A549 treated with Mapracorat at 1 μM for 4 hours (cell line): Measurements from ENCODE around the gene KRTAP19-6. TPM values are rescaled to one million over a fixed set of nuclear protein-coding genes. Genes with fewer than 3 reads are reported as not detected.

Experiments used
- total RNA-seq: library from RNA; stranded (reverse); fragments of 200-300 nt; extraction: Qiagen RNA extraction; gene quantifications from 5 replicates; pipeline ENCODE4 v1.2.3, GENCODE V29; 2022

KRTAP19-6 gene, protein sequence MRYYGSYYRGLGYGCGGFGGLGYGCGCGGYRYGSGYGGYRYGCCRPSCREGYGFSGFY
- not detected in 5 replicates for total RNA-seq

DNA sequence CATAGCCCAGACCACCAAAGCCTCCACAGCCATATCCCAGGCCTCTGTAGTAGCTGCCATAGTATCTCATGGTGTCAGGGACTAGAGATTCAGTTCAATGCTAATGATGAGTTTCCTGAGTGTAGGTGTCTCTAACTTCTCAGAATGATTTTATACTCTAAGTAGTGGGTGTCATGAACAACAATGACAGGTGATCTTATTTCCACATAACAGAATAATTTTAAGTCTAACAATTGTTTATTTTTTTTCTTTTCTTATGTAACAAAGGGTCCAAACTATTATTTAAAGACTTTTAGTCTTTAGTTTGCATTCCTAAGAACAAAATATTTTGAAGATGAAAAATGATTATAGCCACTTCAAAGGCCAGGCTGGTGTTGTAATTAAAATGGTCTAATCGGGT is at the start of gene KRTAP19-6:
TSS of gene KRTAP19-6 (minus strand) at position 101 of the 400 bp plus-strand sequence. CDS start at position 70, 31 bp downstream.

DNA sequence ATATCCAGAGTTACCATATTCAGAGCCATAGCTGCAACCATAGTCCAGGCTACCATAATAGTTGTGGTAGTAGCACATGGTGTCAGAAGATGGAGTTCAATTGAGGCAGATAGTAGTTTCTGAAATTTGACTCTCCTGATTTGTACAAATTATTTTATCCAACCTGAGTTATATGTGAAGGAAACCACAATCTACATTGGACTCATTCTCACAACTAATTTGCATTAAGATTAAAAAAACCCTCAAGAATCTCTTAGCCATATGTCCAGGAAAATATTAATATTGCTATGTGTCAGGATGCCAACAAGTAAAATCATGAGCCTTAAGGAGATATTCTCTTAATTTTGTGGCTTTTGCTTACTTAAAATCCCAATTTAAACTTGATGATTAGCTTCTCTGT is 48.6 kb upstream of the KRTAP19-6 start, which contains the start of gene KRTAP22-2:
TSS of gene KRTAP22-2 (minus strand) at position 101 of the 400 bp plus-strand sequence.

DNA sequence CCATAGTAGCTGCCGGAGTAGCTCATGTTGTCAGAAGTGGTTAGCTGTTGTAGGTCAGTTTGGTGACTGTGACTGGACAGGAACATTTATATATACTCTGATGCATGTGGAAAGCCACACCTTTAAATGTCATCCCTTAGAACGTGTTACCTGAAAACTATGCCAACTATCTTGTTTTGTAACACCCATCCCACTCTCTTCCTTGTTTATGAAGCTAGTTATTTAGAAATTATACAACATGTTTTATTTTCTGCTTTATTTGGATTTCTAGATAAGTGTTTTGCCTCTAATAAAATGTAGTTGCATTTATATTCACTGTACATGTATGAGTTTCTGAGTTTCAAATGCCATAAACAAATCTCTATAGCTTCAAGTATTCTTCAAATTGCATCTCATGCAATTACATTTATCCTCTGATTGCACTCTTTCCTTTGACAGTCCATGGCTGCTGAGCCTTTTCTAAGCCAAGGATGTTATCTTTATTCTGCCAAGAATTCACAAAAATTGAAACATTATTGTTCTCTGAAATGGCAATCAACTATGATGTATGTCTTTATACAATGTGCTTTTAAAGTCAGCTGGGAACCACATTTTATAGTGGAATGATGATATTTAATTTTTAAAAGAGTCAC is 19.7 kb upstream of the KRTAP19-6 start, which contains the start of gene KRTAP19-7:
TSS of gene KRTAP19-7 (minus strand) at position 51 of the 632 bp plus-strand sequence. CDS start at position 26, 25 bp downstream.

DNA sequence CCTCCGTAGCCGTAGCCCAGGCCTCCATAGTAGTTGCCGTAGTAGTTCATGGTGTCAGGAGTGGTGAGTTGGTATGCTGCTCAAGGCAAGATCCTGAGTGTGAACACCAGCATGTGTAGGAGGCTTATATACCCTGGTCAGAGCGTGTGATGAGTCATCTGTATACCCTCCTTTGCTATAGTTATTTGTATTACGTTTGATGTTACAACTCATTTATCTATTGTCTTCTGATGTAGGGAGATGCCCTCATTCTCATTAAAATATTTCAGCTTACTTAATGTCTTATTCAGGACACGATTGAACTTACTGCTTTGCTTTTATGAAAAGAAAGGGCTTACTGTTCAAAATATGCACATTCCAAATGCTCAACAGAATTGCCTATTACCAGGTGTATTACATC is 39.6 kb downstream of the KRTAP19-6 start, which contains the start of gene KRTAP19-5:
TSS of gene KRTAP19-5 (minus strand) at position 101 of the 400 bp plus-strand sequence. CDS start at position 50, 51 bp downstream.

DNA sequence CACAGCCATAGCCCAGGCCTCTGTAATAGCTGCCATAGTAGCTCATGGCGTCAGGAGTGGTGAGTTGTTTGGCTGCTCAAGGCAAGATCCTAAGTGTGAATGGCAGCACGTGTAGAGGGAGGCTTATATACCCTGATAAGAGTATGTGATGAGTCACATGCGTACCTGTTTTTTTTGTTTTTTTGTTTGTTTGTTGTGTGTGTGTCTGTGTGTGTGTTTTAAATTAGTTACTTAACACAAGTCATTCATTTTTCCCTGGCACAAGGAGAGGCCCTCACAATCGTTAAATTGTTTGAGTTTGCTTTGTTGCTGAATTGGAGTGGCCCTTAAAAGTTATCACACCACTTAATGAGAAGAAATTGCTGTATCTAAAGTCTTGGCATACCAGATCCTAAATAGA is 44.6 kb downstream of the KRTAP19-6 start, which contains the start of gene KRTAP19-4:
TSS of gene KRTAP19-4 (minus strand) at position 101 of the 400 bp plus-strand sequence. CDS start at position 46, 55 bp downstream.

DNA sequence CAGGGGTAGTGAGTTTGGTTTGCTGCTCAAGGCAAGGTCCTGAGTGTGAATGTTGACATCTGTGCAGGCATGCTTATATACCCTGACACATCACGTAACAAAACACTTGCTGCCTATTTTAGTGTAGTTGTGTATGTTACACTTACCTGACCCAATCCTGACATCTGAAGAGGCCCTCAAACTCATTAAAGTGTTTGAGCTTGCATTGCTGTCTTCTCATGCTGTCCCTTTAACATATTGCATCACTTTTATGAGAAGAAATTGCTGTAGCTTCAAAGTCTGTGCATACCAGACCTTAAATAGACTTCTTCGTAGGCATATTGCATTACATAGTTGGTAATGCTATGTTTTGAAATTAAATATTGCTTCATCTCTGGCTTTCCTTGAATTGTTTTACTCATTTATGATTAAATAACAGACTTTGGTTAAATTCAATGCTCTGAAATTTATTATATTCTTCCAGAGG is 49.7 kb downstream of the KRTAP19-6 start, which contains the start of gene KRTAP19-3:
TSS of gene KRTAP19-3 (minus strand) at position 51 of the 466 bp plus-strand sequence. CDS start 56 bp downstream, outside the sequence.

Other genes with a start within 250 kb of the KRTAP19-6 start
- not detected in 5 replicates for gene KRTAP26-1, start 221.5 kb downstream of the KRTAP19-6 start, total RNA-seq
- gene KRTAP27-1, start 204.2 kb downstream of the KRTAP19-6 start, total RNA-seq: not detected in 5 replicates
- not detected in 5 replicates for gene KRTAP23-1, start 193.3 kb downstream of the KRTAP19-6 start, total RNA-seq
- not detected in 5 replicates for gene KRTAP13-2, start 169.6 kb downstream of the KRTAP19-6 start, total RNA-seq
- gene KRTAP13-1, start 145.8 kb downstream of the KRTAP19-6 start, total RNA-seq: not detected in 5 replicates
- gene KRTAP13-3, start 115.9 kb downstream of the KRTAP19-6 start, total RNA-seq: not detected in 5 replicates
- not detected in 5 replicates for gene KRTAP13-4, start 111.6 kb downstream of the KRTAP19-6 start, total RNA-seq
- gene KRTAP15-1, start 101.6 kb downstream of the KRTAP19-6 start, total RNA-seq: not detected in 5 replicates
- not detected in 5 replicates for gene KRTAP19-1, start 61.5 kb downstream of the KRTAP19-6 start, total RNA-seq
- not detected in 5 replicates for gene KRTAP19-2, start 54.4 kb downstream of the KRTAP19-6 start, total RNA-seq
- not detected in 5 replicates for gene KRTAP19-3, start 49.9 kb downstream of the KRTAP19-6 start, total RNA-seq
- not detected in 5 replicates for gene KRTAP19-4, start 44.7 kb downstream of the KRTAP19-6 start, total RNA-seq
- gene KRTAP19-5, start 39.7 kb downstream of the KRTAP19-6 start, total RNA-seq: not detected in 5 replicates
- gene KRTAP19-7, start 19.4 kb upstream of the KRTAP19-6 start, total RNA-seq: not detected in 5 replicates
- gene KRTAP22-2, start 48.5 kb upstream of the KRTAP19-6 start, total RNA-seq: not detected in 5 replicates
- not detected in 5 replicates for gene KRTAP6-3, start 50.6 kb upstream of the KRTAP19-6 start, total RNA-seq
- gene KRTAP6-2, start 57.0 kb upstream of the KRTAP19-6 start, total RNA-seq: not detected in 5 replicates
- not detected in 5 replicates for gene KRTAP22-1, start 59.2 kb upstream of the KRTAP19-6 start, total RNA-seq
- not detected in 5 replicates for gene KRTAP6-1, start 72.1 kb upstream of the KRTAP19-6 start, total RNA-seq
- not detected in 5 replicates for gene KRTAP20-1, start 74.6 kb upstream of the KRTAP19-6 start, total RNA-seq
- not detected in 5 replicates for gene KRTAP20-4, start 78.8 kb upstream of the KRTAP19-6 start, total RNA-seq
- gene KRTAP20-2, start 93.3 kb upstream of the KRTAP19-6 start, total RNA-seq: not detected in 5 replicates
- not detected in 5 replicates for gene KRTAP20-3, start 101.0 kb upstream of the KRTAP19-6 start, total RNA-seq
- not detected in 5 replicates for gene KRTAP21-3, start 176.9 kb upstream of the KRTAP19-6 start, total RNA-seq
- gene KRTAP21-2, start 205.4 kb upstream of the KRTAP19-6 start, total RNA-seq: not detected in 5 replicates
- not detected in 5 replicates for gene KRTAP21-1, start 213.6 kb upstream of the KRTAP19-6 start, total RNA-seq